ENCODE data around the gene YPEL2.

Gene YPEL2

GRCh38 chr17:59361386-59361785, 29.9 kb downstream of the YPEL2 start:
- no peak overlapping the region for H3K4me3 ChIP-seq (ENCODE audit: low read depth, low read length)
- TF ChIP-seq CTCF (IDR thresholded peaks at IDR 0.05; ENCODE audit: low read depth, low read length): no peak

GRCh38 chr17:59361916-59362810, 30.7 kb downstream of the YPEL2 start:
- no peak overlapping the region for H3K4me3 ChIP-seq (ENCODE audit: low read depth, low read length)
- no peak for TF ChIP-seq CTCF (IDR thresholded peaks at IDR 0.05; ENCODE audit: low read depth, low read length)

GRCh38 chr17:59362811-59363205, 31.4 kb downstream of the YPEL2 start:
- no peak overlapping the region for H3K4me3 ChIP-seq (ENCODE audit: low read depth, low read length)
- TF ChIP-seq CTCF (IDR thresholded peaks at IDR 0.05; ENCODE audit: low read depth, low read length): no peak

- TF ChIP-seq CTCF (IDR thresholded peaks at IDR 0.05; ENCODE audit: low read depth, low read length): no peak
- no peak overlapping the region for H3K4me3 ChIP-seq (ENCODE audit: low read depth, low read length)
Observed at GRCh38 chr17:59365383-59365981, 34.0 kb downstream of the YPEL2 start.

GRCh38 chr17:59366040-59366757, 34.7 kb downstream of the YPEL2 start:
- no peak for TF ChIP-seq CTCF (IDR thresholded peaks at IDR 0.05; ENCODE audit: low read depth, low read length)
- H3K4me3 ChIP-seq (ENCODE audit: low read depth, low read length): no peak overlapping the region

- H3K4me3 ChIP-seq (ENCODE audit: low read depth, low read length): no peak overlapping the region
- no peak for TF ChIP-seq CTCF (IDR thresholded peaks at IDR 0.05; ENCODE audit: low read depth, low read length)
Observed at GRCh38 chr17:59366773-59367656, 35.6 kb downstream of the YPEL2 start.
